ENCODE results near the gene ACD. TPM values are rescaled to one million over a fixed set of nuclear protein-coding genes. Genes with fewer than 3 reads are reported as not detected.

Gene ACD
- total RNA-seq, 1 experiment from 2014 or later: 41.3 TPM

DNA sequence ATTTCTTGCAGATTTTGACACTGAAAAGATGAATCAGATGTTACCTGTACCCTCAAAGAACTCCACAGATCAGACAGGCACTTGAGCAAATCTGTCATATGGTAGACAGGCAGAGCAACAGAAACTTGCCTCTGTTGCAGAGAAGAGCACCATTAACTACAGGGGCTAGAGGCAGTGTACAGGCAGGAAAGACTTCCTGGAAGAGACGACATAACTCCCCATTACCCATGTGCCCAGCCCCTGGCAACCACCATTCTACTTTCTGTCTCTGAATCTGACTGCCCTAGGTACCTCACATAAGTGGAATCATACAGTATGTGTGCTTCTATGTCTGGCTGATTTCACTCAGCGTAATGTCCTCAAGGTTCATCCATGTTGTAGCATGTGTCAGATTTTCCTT lies 43.6 kb upstream of the ACD start:
- H3K9me3 Mint-ChIP-seq: no peaks in the 10 kb centered on the region
- no peak for TF ChIP-seq NFYB (CRISPR knock-in tag; conservative IDR thresholded peaks at IDR 0.05; ENCODE audit: low read depth)
- TF ChIP-seq IRF1 (CRISPR knock-in tag; IDR thresholded peaks at IDR 0.05): no peak
- TF ChIP-seq, protein P1, sequence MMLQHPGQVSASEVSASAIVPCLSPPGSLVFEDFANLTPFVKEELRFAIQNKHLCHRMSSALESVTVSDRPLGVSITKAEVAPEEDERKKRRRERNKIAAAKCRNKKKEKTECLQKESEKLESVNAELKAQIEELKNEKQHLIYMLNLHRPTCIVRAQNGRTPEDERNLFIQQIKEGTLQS (CRISPR knock-in tag; conservative IDR thresholded peaks at IDR 0.05): no peak
- TF ChIP-seq, protein P2, sequence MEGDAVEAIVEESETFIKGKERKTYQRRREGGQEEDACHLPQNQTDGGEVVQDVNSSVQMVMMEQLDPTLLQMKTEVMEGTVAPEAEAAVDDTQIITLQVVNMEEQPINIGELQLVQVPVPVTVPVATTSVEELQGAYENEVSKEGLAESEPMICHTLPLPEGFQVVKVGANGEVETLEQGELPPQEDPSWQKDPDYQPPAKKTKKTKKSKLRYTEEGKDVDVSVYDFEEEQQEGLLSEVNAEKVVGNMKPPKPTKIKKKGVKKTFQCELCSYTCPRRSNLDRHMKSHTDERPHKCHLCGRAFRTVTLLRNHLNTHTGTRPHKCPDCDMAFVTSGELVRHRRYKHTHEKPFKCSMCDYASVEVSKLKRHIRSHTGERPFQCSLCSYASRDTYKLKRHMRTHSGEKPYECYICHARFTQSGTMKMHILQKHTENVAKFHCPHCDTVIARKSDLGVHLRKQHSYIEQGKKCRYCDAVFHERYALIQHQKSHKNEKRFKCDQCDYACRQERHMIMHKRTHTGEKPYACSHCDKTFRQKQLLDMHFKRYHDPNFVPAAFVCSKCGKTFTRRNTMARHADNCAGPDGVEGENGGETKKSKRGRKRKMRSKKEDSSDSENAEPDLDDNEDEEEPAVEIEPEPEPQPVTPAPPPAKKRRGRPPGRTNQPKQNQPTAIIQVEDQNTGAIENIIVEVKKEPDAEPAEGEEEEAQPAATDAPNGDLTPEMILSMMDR (IDR thresholded peaks at IDR 0.05): no peak
- no peak for TF ChIP-seq FOXK1 (CRISPR knock-in tag; IDR thresholded peaks at IDR 0.05)
- TF ChIP-seq SOX15 (CRISPR knock-in tag; IDR thresholded peaks at IDR 0.05): no peak
- no peak for TF ChIP-seq STAT6 (CRISPR knock-in tag; conservative IDR thresholded peaks at IDR 0.05; ENCODE audit: low read depth)
- TF ChIP-seq OVOL2 (CRISPR knock-in tag; IDR thresholded peaks at IDR 0.05; ENCODE audit: borderline replicate concordance): no peak
- TF ChIP-seq, protein P3, sequence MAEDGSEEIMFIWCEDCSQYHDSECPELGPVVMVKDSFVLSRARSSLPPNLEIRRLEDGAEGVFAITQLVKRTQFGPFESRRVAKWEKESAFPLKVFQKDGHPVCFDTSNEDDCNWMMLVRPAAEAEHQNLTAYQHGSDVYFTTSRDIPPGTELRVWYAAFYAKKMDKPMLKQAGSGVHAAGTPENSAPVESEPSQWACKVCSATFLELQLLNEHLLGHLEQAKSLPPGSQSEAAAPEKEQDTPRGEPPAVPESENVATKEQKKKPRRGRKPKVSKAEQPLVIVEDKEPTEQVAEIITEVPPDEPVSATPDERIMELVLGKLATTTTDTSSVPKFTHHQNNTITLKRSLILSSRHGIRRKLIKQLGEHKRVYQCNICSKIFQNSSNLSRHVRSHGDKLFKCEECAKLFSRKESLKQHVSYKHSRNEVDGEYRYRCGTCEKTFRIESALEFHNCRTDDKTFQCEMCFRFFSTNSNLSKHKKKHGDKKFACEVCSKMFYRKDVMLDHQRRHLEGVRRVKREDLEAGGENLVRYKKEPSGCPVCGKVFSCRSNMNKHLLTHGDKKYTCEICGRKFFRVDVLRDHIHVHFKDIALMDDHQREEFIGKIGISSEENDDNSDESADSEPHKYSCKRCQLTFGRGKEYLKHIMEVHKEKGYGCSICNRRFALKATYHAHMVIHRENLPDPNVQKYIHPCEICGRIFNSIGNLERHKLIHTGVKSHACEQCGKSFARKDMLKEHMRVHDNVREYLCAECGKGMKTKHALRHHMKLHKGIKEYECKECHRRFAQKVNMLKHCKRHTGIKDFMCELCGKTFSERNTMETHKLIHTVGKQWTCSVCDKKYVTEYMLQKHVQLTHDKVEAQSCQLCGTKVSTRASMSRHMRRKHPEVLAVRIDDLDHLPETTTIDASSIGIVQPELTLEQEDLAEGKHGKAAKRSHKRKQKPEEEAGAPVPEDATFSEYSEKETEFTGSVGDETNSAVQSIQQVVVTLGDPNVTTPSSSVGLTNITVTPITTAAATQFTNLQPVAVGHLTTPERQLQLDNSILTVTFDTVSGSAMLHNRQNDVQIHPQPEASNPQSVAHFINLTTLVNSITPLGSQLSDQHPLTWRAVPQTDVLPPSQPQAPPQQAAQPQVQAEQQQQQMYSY (CRISPR knock-in tag; IDR thresholded peaks at IDR 0.05): no peak
- no peak for TF ChIP-seq NR3C1 (CRISPR knock-in tag; conservative IDR thresholded peaks at IDR 0.05; ENCODE audit: low read depth)
- TF ChIP-seq, protein P4, sequence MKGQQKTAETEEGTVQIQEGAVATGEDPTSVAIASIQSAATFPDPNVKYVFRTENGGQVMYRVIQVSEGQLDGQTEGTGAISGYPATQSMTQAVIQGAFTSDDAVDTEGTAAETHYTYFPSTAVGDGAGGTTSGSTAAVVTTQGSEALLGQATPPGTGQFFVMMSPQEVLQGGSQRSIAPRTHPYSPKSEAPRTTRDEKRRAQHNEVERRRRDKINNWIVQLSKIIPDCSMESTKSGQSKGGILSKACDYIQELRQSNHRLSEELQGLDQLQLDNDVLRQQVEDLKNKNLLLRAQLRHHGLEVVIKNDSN (CRISPR knock-in tag; IDR thresholded peaks at IDR 0.05): no peak
- TF ChIP-seq ZNF423 (CRISPR knock-in tag; IDR thresholded peaks at IDR 0.05): no peak
- TF ChIP-seq ZNF138 (CRISPR knock-in tag; conservative IDR thresholded peaks at IDR 0.05): no peak
- TF ChIP-seq, protein P5, sequence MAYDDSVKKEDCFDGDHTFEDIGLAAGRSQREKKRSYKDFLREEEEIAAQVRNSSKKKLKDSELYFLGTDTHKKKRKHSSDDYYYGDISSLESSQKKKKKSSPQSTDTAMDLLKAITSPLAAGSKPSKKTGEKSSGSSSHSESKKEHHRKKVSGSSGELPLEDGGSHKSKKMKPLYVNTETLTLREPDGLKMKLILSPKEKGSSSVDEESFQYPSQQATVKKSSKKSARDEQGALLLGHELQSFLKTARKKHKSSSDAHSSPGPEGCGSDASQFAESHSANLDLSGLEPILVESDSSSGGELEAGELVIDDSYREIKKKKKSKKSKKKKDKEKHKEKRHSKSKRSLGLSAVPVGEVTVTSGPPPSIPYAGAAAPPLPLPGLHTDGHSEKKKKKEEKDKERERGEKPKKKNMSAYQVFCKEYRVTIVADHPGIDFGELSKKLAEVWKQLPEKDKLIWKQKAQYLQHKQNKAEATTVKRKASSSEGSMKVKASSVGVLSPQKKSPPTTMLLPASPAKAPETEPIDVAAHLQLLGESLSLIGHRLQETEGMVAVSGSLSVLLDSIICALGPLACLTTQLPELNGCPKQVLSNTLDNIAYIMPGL (CRISPR knock-in tag; IDR thresholded peaks at IDR 0.05): no peak
- no peak for TF ChIP-seq E2F5 (CRISPR knock-in tag; IDR thresholded peaks at IDR 0.05)
- TF ChIP-seq TCF7 (CRISPR knock-in tag; IDR thresholded peaks at IDR 0.05; ENCODE audit: low read depth): no peak
- H3K27me3 Mint-ChIP-seq (ENCODE audit: low read depth): no peaks in the 10 kb centered on the region
- ChIA-PET CTCF (interaction anchor here (0.5 to 0.9 kb wide), 2 partner anchors 73 to 130 kb away, joined by 3 read pairs; no protein-coding TSS in a partner anchor), POLR2A (no interaction called here)
- H3K36me3 Mint-ChIP-seq: peaks cover 2% of the 10 kb centered on the region; the same call in 1 of the 2 replicates
- H3K27ac Mint-ChIP-seq: no peak overlapping the region; the same call in 1 of the 2 replicates
- no peak for ATAC-seq
- DNase-seq (ENCODE audit: low spot score): no peak
- peaks cover 4% of the 10 kb centered on the region for H3K4me1 Mint-ChIP-seq
- no peak overlapping the region for H3K4me3 Mint-ChIP-seq

All from WTC11 (cell line).